AG10803 (cell line): ENCODE measurements around the gene EXOC1.

ENCODE experiments used
- DNase-seq: peaks from one replicate; pipeline ENCODE4 v3.0.0; 2010; ENCODE audit warnings: low read depth
- H3K4me3 ChIP-seq: 2 replicates; pipeline ENCODE4 v1.5.1; 2011; ENCODE audit warnings: mild to moderate bottlenecking, low read length, control low read depth
- CTCF ChIP-seq: conservative IDR thresholded peaks from 2 replicates; pipeline ENCODE4 v1.5.1; 2011; ENCODE audit warnings: mild to moderate bottlenecking, low read length, control low read depth, inconsistent platforms

EXOC1 gene

GRCh38 chr4:55851885-55852284 is 1.6 kb upstream of the EXOC1 start:
- H3K4me3 ChIP-seq, result no peak overlapping the region
- DNase-seq, result no peak
- no peak for TF ChIP-seq CTCF

- peak overlapping the region; percentile 94 for H3K4me3 ChIP-seq
- no peak for TF ChIP-seq CTCF
- DNase-seq, result no peak
Observed at GRCh38 chr4:55854129-55854528, 681 bp downstream of the EXOC1 start.

GRCh38 chr4:55857586-55857985 is 4.1 kb downstream of the EXOC1 start:
- no peak for TF ChIP-seq CTCF
- no peak for DNase-seq
- H3K4me3 ChIP-seq, result no peak overlapping the region

GRCh38 chr4:55859711-55860110 is 6.3 kb downstream of the EXOC1 start:
- no peak for TF ChIP-seq CTCF
- DNase-seq, result no peak
- H3K4me3 ChIP-seq, result no peak overlapping the region

- TF ChIP-seq CTCF, result no peak
- DNase-seq, result no peak
- H3K4me3 ChIP-seq, result no peak overlapping the region
Observed at GRCh38 chr4:55864577-55865223, 11.3 kb downstream of the EXOC1 start.

GRCh38 chr4:55865228-55865806 is 11.9 kb downstream of the EXOC1 start:
- no peak overlapping the region for H3K4me3 ChIP-seq
- TF ChIP-seq CTCF, result no peak
- peak; percentile 66 for DNase-seq

GRCh38 chr4:55866290-55866907 is 13.0 kb downstream of the EXOC1 start:
- peak; percentile 93 for DNase-seq
- no peak overlapping the region for H3K4me3 ChIP-seq
- no peak for TF ChIP-seq CTCF
